ENCODE measurements around the gene DDX56.

The DDX56 gene

GRCh38 chr7:44568771-44569560 is 4.7 kb downstream of the DDX56 start:
- Histone ChIP-seq H3F3A (ENCODE audit: low read depth) (no peaks in the 10 kb centered on the region), H3K27me3 (ENCODE audit: insufficient read depth, low read length, poor library complexity, severe bottlenecking) (no peaks in the 10 kb centered on the region), H3K9me2 (replicated peaks; ENCODE audit: low read depth, low read length) (no peaks in the 10 kb centered on the region), H3K9me3 (ENCODE audit: insufficient read depth, low read depth, low read length) (no peaks in the 10 kb centered on the region), H2AFZ (ENCODE audit: low read length) (no peak overlapping the region), H3K9ac (ENCODE audit: low read depth, low read length, poor library complexity, severe bottlenecking) (no peak overlapping the region), H3K4me2 (ENCODE audit: low read depth, low read length, poor library complexity, severe bottlenecking) (no peak overlapping the region), H3K4me1 (ENCODE audit: insufficient read depth, low read length, poor library complexity, severe bottlenecking) (peaks cover 12% of the 10 kb centered on the region), H3K36me3 (ENCODE audit: insufficient read depth, low read length) (peaks cover 63% of the 10 kb centered on the region; the same call in 1 of the 2 replicates), H3K4me3 (ENCODE audit: low read length, poor library complexity, severe bottlenecking) (no peak overlapping the region), H3K79me2 (ENCODE audit: insufficient read depth, low read length) (peaks cover 34% of the 10 kb centered on the region), H4K20me1 (ENCODE audit: insufficient read depth, low read length, poor library complexity, severe bottlenecking) (peaks cover 20% of the 10 kb centered on the region)
- no peak for TF ChIP-seq EZH2phosphoT487 (IDR thresholded peaks at IDR 0.05; ENCODE audit: borderline replicate concordance)
- no peak for TF ChIP-seq CTCF (conservative IDR thresholded peaks at IDR 0.05; ENCODE audit: low read length)

GRCh38 chr7:44567884-44568283 is 5.8 kb downstream of the DDX56 start:
- Histone ChIP-seq H3K27me3 (ENCODE audit: insufficient read depth, low read length, poor library complexity, severe bottlenecking) (no peaks in the 10 kb centered on the region), H3K9ac (ENCODE audit: low read depth, low read length, poor library complexity, severe bottlenecking) (no peak overlapping the region), H3K36me3 (ENCODE audit: insufficient read depth, low read length) (peaks cover 63% of the 10 kb centered on the region; the same call in 1 of the 2 replicates), H3K9me3 (ENCODE audit: insufficient read depth, low read depth, low read length) (no peaks in the 10 kb centered on the region), H3K4me2 (ENCODE audit: low read depth, low read length, poor library complexity, severe bottlenecking) (no peak overlapping the region), H3K4me3 (ENCODE audit: low read length, poor library complexity, severe bottlenecking) (no peak overlapping the region), H3K9me2 (replicated peaks; ENCODE audit: low read depth, low read length) (no peaks in the 10 kb centered on the region), H3K4me1 (ENCODE audit: insufficient read depth, low read length, poor library complexity, severe bottlenecking) (peaks cover 8% of the 10 kb centered on the region), H4K20me1 (ENCODE audit: insufficient read depth, low read length, poor library complexity, severe bottlenecking) (peaks cover 12% of the 10 kb centered on the region), H3K79me2 (ENCODE audit: insufficient read depth, low read length) (peaks cover 25% of the 10 kb centered on the region), H2AFZ (ENCODE audit: low read length) (no peak overlapping the region), H3F3A (ENCODE audit: low read depth) (no peaks in the 10 kb centered on the region)
- TF ChIP-seq CTCF (conservative IDR thresholded peaks at IDR 0.05; ENCODE audit: low read length) (no peak), EZH2phosphoT487 (IDR thresholded peaks at IDR 0.05; ENCODE audit: borderline replicate concordance) (no peak)

GRCh38 chr7:44566680-44567079 is 7.0 kb downstream of the DDX56 start:
- no peak overlapping the region for H3K9ac ChIP-seq (ENCODE audit: low read depth, low read length, poor library complexity, severe bottlenecking)
- H3K27me3 ChIP-seq (ENCODE audit: insufficient read depth, low read length, poor library complexity, severe bottlenecking): no peaks in the 10 kb centered on the region
- no peaks in the 10 kb centered on the region for H3K9me3 ChIP-seq (ENCODE audit: insufficient read depth, low read depth, low read length)
- no peak for TF ChIP-seq EZH2phosphoT487 (IDR thresholded peaks at IDR 0.05; ENCODE audit: borderline replicate concordance)
- no peak for TF ChIP-seq CTCF (conservative IDR thresholded peaks at IDR 0.05; ENCODE audit: low read length)
- H3K4me3 ChIP-seq (ENCODE audit: low read length, poor library complexity, severe bottlenecking): no peak overlapping the region
- peaks cover 13% of the 10 kb centered on the region; the same call in 1 of the 2 replicates for H3K79me2 ChIP-seq (ENCODE audit: insufficient read depth, low read length)
- H3K4me2 ChIP-seq (ENCODE audit: low read depth, low read length, poor library complexity, severe bottlenecking): no peak overlapping the region
- no peaks in the 10 kb centered on the region for H3K9me2 ChIP-seq (replicated peaks; ENCODE audit: low read depth, low read length)
- no peak overlapping the region for H2AFZ ChIP-seq (ENCODE audit: low read length)
- no peaks in the 10 kb centered on the region for H3K4me1 ChIP-seq (ENCODE audit: insufficient read depth, low read length, poor library complexity, severe bottlenecking)
- peaks cover 57% of the 10 kb centered on the region; the same call in 1 of the 2 replicates for H3K36me3 ChIP-seq (ENCODE audit: insufficient read depth, low read length)
- no peaks in the 10 kb centered on the region for H3F3A ChIP-seq (ENCODE audit: low read depth)
- peaks cover 5% of the 10 kb centered on the region for H4K20me1 ChIP-seq (ENCODE audit: insufficient read depth, low read length, poor library complexity, severe bottlenecking)
